NCI-H2227 (cell line): ENCODE data around the gene GSTP1.

Source experiments
- DNase-seq: peaks from one replicate; lab custom pipeline; 2025; ENCODE audit not compliant: unreplicated experiment; lab: John Stamatoyannopoulos, UW

GSTP1 gene

GRCh38 chr11:67628710-67629385 is 45.2 kb downstream of the GSTP1 start:
- no peak for DNase-seq

GRCh38 chr11:67629386-67630227 is 46.0 kb downstream of the GSTP1 start, which contains the start of gene NUDT8:
NUDT8 (minus strand) TSS chr11:67629937; CDS start chr11:67629911, 26 bp downstream.
- peak; percentile 87 for DNase-seq

DNA sequence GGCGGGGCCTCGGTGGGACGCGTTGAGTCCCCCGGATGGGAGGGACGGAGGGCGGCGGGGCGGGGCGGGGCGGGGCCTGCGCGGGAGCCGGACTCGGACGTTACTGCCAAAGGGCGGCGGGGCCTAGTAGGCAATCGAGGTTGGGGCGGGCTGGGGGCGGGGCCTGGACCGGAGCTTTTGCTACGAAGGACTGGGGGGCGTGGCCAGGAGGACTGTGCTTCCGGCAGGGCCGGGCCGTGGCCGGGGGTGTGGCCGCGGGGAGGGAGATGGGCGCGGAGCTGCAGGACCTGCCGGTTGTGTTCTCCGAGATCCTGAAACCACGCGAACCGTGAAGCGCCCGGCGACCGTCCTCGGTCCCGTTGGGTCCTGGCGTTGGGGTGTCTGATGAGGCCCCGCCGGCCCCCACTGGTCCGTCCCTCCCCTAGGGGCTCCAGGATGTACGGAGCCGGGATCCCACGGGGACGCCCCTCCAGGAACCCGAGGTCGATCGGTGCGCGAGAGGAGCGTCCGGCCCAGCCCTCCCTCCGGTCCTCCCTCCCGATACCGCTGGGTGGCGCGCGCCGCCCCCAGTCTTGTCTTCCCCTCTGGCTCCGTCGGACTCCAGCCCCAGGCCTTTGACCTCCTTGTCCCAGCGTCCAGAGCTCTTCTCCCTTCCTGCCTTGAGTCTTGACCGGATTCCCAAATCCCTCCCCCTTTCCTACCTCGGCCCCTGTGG is 46.8 kb downstream of the GSTP1 start:
- peak; percentile 98 for DNase-seq

GRCh38 chr11:67630943-67631331 is 47.3 kb downstream of the GSTP1 start:
- no peak for DNase-seq

DNA sequence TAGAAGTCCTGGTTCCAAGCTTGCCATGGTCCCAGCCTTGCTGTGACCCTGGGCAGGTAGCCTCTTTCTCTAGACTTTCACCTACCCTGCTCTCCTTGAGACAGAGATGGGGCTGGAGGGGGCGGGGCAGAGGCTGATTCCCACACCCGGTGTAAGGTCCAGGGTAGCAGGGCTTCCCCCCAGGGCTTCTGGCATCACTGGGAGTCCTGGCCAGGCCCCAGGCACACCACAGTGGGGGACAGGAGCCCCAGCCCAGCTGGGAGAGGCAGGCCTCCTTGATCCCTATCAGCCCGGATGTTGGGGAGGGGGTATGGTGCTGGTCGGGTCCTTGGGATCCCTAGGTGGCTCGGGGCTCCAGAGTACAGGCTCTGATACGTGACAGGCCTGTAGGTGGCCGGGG is 47.8 kb downstream of the GSTP1 start:
- no peak for DNase-seq

DNA sequence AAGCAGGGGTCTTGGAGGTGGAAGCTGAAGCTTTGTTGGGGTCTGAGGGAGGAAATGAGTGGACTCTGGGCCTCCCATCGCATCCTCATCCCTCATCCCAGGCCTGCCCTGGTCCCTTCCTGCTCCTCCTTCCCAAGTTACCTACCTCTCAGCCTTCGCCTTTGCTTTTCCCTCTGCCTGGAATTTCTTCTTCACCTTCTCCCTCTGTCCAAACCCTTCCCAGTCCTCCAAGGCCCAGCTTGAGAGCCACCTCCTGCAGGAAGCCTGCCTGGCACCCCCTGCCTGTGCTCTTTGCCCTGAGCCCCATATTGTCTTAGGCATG is 48.2 kb downstream of the GSTP1 start:
- DNase-seq = no peak

DNA sequence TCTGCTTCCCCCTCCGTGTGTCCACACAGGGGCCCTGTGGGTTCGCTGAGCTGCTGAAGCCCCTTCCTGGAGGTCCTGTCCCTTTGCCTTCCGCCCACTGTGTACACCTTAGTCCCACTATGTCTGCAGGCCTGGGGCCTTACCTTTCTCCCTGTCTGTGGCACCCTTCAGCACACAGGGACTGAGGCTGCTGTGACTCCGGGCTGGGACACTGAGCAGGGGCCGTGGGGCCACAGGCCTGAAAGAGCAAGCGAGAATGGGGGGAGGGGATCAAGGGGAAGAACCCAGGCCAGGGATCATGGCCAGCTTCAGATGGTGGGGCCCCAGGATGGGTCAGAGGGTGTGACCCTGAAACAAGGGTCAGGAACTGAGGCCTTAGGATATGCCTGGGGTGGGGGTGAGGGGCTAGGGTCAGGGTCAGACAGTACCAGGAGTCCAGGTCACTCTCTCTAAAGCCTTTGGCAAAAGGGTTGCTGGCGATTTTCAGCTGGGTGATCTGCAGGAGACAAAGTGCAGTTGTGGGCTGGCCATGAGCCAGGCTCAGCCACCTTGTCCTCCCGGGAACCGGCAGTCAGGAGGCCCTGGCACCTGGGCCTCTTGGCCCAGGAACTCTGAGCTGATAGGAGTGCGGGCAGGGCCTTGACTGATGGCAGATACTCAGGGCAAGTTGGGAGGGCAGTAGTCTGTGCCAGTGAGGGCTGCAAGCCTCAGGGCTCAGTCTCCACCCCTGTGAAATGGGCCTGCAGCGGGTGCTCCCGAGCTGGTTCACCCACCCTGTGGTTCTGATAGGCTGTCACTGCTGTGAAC is 48.8 kb downstream of the GSTP1 start:
- DNase-seq = no peak

- no peak for DNase-seq
Observed at GRCh38 chr11:67632982-67633755, 49.6 kb downstream of the GSTP1 start.

GRCh38 chr11:67633758-67634365 is 50.2 kb downstream of the GSTP1 start:
- no peak for DNase-seq

DNA sequence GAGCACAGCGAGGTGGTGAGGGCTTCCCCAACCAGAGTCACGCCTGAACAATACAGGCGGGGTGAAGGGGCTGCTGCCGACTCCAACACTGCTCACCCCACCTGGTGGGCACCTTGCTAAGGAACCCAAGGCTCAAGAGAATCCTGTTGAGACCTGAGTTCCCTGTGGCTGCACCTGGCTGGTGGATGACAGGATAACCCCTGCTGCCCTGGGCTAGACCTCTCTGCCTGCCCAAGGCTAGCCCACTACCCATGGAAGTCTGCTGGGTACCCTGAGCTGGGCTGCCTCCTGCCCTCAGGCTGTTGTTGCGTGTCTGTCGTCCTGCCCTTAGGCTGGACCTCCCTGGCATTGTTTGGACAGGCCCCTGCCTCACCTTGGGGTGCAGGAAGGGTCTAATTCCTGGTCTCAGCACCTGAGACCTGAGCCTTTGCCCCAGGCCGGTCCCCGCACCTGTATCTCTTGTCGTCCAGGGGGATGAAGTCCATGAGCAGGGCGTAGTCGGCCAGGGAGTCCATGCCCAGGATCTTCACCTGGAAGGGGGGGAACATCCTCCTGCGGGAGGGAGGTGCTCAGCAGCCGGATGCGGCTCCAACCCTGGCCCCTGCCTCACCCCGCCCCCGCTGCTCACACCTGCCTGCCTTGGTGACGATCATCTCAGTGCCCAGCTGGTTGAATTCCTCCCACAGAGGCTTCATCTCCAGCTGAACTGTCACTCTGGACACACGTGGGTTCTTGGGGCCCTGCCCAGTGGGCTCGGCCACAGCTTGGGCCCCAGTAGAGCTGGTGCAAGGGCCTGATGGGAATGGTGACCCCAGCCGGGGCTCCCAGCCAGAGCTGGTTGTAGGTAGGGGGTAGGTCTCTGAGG is 51.0 kb downstream of the GSTP1 start:
- DNase-seq = no peak

DNA sequence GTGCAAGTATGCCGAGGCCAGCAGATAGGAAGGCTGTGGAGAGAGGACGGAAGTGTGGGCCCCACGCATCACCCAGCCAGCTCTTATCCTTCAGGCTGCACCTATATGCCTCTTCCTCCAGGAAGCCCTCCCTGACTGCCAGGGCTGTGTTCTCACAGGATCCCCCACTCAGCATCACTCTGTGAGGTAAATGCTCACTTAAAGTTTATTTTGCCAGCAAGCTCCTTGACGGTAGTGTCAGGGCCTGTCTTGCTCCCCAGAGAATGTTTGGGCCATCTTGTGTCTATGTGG is 51.6 kb downstream of the GSTP1 start:
- no peak for DNase-seq
